K562 (cell line): ENCODE results near the gene SLC7A6. TPM values are rescaled to one million over a fixed set of nuclear protein-coding genes. Genes with fewer than 3 reads are reported as not detected.

ENCODE experiments used
- ATAC-seq: fragments of 200-7000 bp; cut with Tn5 transposase; 3 replicates; pipeline ENCODE4 v1.9.1; 2020; ENCODE audit warnings: moderate library complexity
- BruUV-seq: library from RNA; stranded (reverse); fragments of 400-500 nt; replicated peaks from 2 replicates; lab custom pipeline; 2021; lab: Mats Ljungman, UMichigan
- CTCF ChIA-PET: fragments of 300-600 bp; formaldehyde crosslinking; extraction: SDS; loops from one replicate; lab custom pipeline; 2021; ENCODE audit warnings: low intra/inter-chr PET ratio; lab: Yijun Ruan, JAX
- POLR2A ChIA-PET: fragments of 300-600, 350-650 bp; sonication (Branson Sonifier 250); formaldehyde crosslinking; extraction: SDS; loops from one replicate; lab custom pipeline; 2021; ENCODE audit warnings: antibody characterized with exemption, inconsistent platforms; lab: Yijun Ruan, JAX
- DNase-seq, 4 experiments: peaks; one replicate each; pipeline versions ENCODE4 v3.0.0 to v3.0.0-alpha.2; 2011 to 2018; ENCODE audit warnings: low spot score in 3 of 4, mixed read lengths in 3 of 4; ENCODE audit errors: extremely low read depth in 1 of 4
- FAIRE-seq: peaks from 2 replicates; lab custom pipeline; 2011; peaks lifted over from hg19 to GRCh38; lab: Jason Lieb, UNC
- H2AFZ ChIP-seq: 2 replicates; pipeline ENCODE4 v1.6.0; 2011; ENCODE audit warnings: low read depth, low read length, control low read depth, inconsistent platforms
- H3K27ac ChIP-seq: fragments of 200-600 bp; 3 replicates; pipeline ENCODE4 v1.8.0; 2011; ENCODE audit warnings: low read depth, mild to moderate bottlenecking, control low read depth, inconsistent platforms, low read length, moderate library complexity, mixed read lengths; ENCODE audit errors: extremely low read depth
- H3K27me3 ChIP-seq, 2 experiments: fragments of 300-600 bp in 1 of 2; 2 replicates in 1 of 2; 3 replicates in 1 of 2; pipeline versions ENCODE4 v1.6.0 to v1.8.0; 2011; ENCODE audit warnings: inconsistent platforms in 2 of 2, low read length in 2 of 2, mild to moderate bottlenecking in 1 of 2, mixed read lengths in 1 of 2, moderate library complexity in 1 of 2; ENCODE audit not compliant: control insufficient read depth in 2 of 2, insufficient read depth in 2 of 2
- H3K36me3 ChIP-seq: fragments of 300-600 bp; 3 replicates; pipeline ENCODE4 v1.8.0; 2011; ENCODE audit warnings: mild to moderate bottlenecking, low read length, inconsistent platforms; ENCODE audit not compliant: control insufficient read depth, insufficient read depth
- H3K4me1 ChIP-seq, 2 experiments: fragments of 200-600 bp in 1 of 2; replicated peaks in 1 of 2; 2 replicates in 1 of 2; 3 replicates in 1 of 2; pipeline versions ENCODE4 v1.5.1 to v1.8.0; 2011; ENCODE audit warnings: inconsistent platforms in 2 of 2, low read length in 2 of 2, mild to moderate bottlenecking in 1 of 2, mixed read lengths in 1 of 2, moderate library complexity in 1 of 2; ENCODE audit not compliant: control insufficient read depth in 2 of 2, insufficient read depth in 2 of 2
- H3K4me2 ChIP-seq: 2 replicates; pipeline ENCODE4 v1.6.1; 2011; ENCODE audit warnings: low read length, control low read depth, inconsistent platforms, mixed read lengths; ENCODE audit not compliant: insufficient read depth
- H3K4me3 ChIP-seq: fragments of 200-600 bp; sonication (generic), shearing (Covaris generic); 2 replicates; pipeline ENCODE4 v1.5.1; 2016; ENCODE audit warnings: control low read depth, inconsistent platforms
- H3K79me2 ChIP-seq: fragments of 200-600 bp; 3 replicates; pipeline ENCODE4 v1.8.0; 2011; ENCODE audit warnings: low read length, inconsistent platforms; ENCODE audit not compliant: control insufficient read depth, insufficient read depth
- H3K9ac ChIP-seq, 2 experiments: 2 replicates each; pipeline versions ENCODE4 v1.6.0 to v1.6.1; 2011; ENCODE audit warnings: low read depth in 2 of 2, low read length in 2 of 2, control low read depth in 1 of 2, inconsistent platforms in 1 of 2, mild to moderate bottlenecking in 1 of 2, mixed read lengths in 1 of 2; ENCODE audit not compliant: insufficient read depth in 1 of 2
- H3K9me1 ChIP-seq: one replicate; pipeline ENCODE4 v1.6.0; 2011; ENCODE audit warnings: inconsistent platforms, mild to moderate bottlenecking, low read length, moderate library complexity; ENCODE audit not compliant: control insufficient read depth, insufficient read depth
- H3K9me3 ChIP-seq: replicated peaks from 2 replicates; pipeline ENCODE4 v1.5.1; 2011; ENCODE audit warnings: low read depth, low read length, inconsistent platforms; ENCODE audit not compliant: control insufficient read depth, insufficient read depth
- H4K20me1 ChIP-seq: replicated peaks from 2 replicates; pipeline ENCODE4 v1.6.1; 2011; ENCODE audit warnings: low read length, inconsistent platforms, mixed read lengths; ENCODE audit not compliant: control insufficient read depth, insufficient read depth
- CCNT2 ChIP-seq: IDR thresholded peaks from 2 replicates; pipeline ENCODE4 v1.6.1; 2011; ENCODE audit warnings: borderline replicate concordance, low read depth, mild to moderate bottlenecking, moderate library complexity, mixed read lengths, low read length; ENCODE audit not compliant: insufficient read length; ENCODE audit errors: extremely low read depth
- CHD4 ChIP-seq: fragments of 200-600 bp; sonication (generic); IDR thresholded peaks from 3 replicates; pipeline ENCODE4 v1.6.1; 2012; ENCODE audit warnings: low read depth, mild to moderate bottlenecking, mixed read lengths, low read length, inconsistent platforms; ENCODE audit not compliant: insufficient read depth, insufficient replicate concordance, poor library complexity, severe bottlenecking
- DDX20 ChIP-seq: fragments of 450-650 bp; IDR thresholded peaks from 2 replicates; pipeline ENCODE4 v1.6.1; 2016; ENCODE audit warnings: missing genetic modification characterization, low read depth, mild to moderate bottlenecking, missing compliant biosample characterization, moderate library complexity
- FOXK1 ChIP-seq: sonication (generic); formaldehyde crosslinking; IDR thresholded peaks from 2 replicates; pipeline ENCODE4 v1.8.0; 2022; ENCODE audit warnings: missing genetic modification reagents, mild to moderate bottlenecking, borderline replicate concordance
- HDAC2 ChIP-seq: fragments of 450-650 bp; IDR thresholded peaks from 2 replicates; pipeline ENCODE4 v1.6.1; 2016; ENCODE audit warnings: mild to moderate bottlenecking
- KDM1A ChIP-seq, 2 experiments: fragments of 450-650 bp; IDR thresholded peaks; 2 replicates each; pipeline ENCODE4 v1.6.1; 2016; ENCODE audit warnings: mild to moderate bottlenecking in 2 of 2
- NFATC3 ChIP-seq: fragments of 450-650 bp; IDR thresholded peaks from 2 replicates; pipeline ENCODE4 v1.6.1; 2017; ENCODE audit warnings: mild to moderate bottlenecking
- PPARD ChIP-seq: fragments of 250-450 bp; sonication (Bioruptor Pico); IDR thresholded peaks from 2 replicates; pipeline ENCODE4 v1.8.0; 2022; ENCODE audit warnings: inconsistent platforms, mild to moderate bottlenecking, moderate library complexity
- RAD21 ChIP-seq, 2 experiments: fragments of 250-450 bp in 1 of 2; fragments of 450-650 bp in 1 of 2; sonication (Bioruptor Pico) in 1 of 2; formaldehyde crosslinking in 1 of 2; IDR thresholded peaks in 1 of 2; conservative IDR thresholded peaks in 1 of 2; 2 replicates each; pipeline versions ENCODE4 v1.4.0 to v1.8.0; 2020 to 2022; ENCODE audit warnings: mild to moderate bottlenecking in 2 of 2, moderate library complexity in 1 of 2
- RCOR1 ChIP-seq, 2 experiments: IDR thresholded peaks; 2 replicates each; pipeline ENCODE4 v1.6.1; 2012; ENCODE audit warnings: low read depth in 2 of 2, low read length in 2 of 2, borderline replicate concordance in 1 of 2, improper control_type of control experiment in 1 of 2
- SETDB1 ChIP-seq: IDR thresholded peaks from one replicate; pipeline ENCODE4 v1.6.1; 2012; ENCODE audit warnings: low read length, control low read depth, inconsistent platforms
- SRSF3 ChIP-seq: fragments of 200-400 bp; formaldehyde crosslinking; IDR thresholded peaks from 2 replicates; pipeline ENCODE4 v1.6.1; 2016; ENCODE audit warnings: mild to moderate bottlenecking, low read length, moderate library complexity; ENCODE audit not compliant: insufficient read depth
- ZNF146 ChIP-seq: IDR thresholded peaks from one replicate; pipeline ENCODE4 v1.6.1; 2018; ENCODE audit warnings: missing compliant biosample characterization; ENCODE audit not compliant: unreplicated experiment
- WGBS: fragments of 100-300 bp; shearing (Covaris generic); methylation state at CpG from one replicate; pipeline ENCODE4 v1.1.6; 2016; ENCODE audit warnings: low coverage, mixed read lengths; ENCODE audit not compliant: insufficient coverage; ENCODE audit errors: missing lambda C conversion rate; 5-methylcytosine and 5-hydroxymethylcytosine counted together
- in situ Hi-C: fragments of 300-500 bp; cut with MboI; formaldehyde crosslinking; loops from 4 replicates; pipeline ENCODE4 v1.15.0; 2018; ENCODE audit warnings: inconsistent platforms, mixed read lengths
- intact Hi-C: fragments of 100-400 bp; cut with micrococcal nuclease; formaldehyde crosslinking; loops from 2 replicates; pipeline ENCODE4 v1.14.2; 2022
- polyA plus RNA-seq, 8 experiments: library from polyadenylated mRNA; depleted of rRNA in 4 of 8; stranded (reverse) in 5 of 8; unstranded in 3 of 8; fragments of >200 nt; fragmentation: Nextera tagmentation in 2 of 8; fragmentation: Illumina TruSeq in 1 of 8; extraction: Ambion mirVana in 2 of 8; extraction: Trizol in 1 of 8; gene quantifications; 2 replicates each; pipeline versions ENCODE4 v1.2.1 to v1.2.3, GENCODE V29; 2011 to 2014; ENCODE audit warnings: inconsistent platforms in 1 of 8, missing spikeins in 1 of 8
- total RNA-seq, 7 experiments: library from RNA; depleted of rRNA in 6 of 7; stranded (reverse); fragments of >200 nt in 6 of 7; fragmentation: Illumina TruSeq in 2 of 7; extraction: Trizol in 2 of 7; gene quantifications; 2 replicates each; pipeline versions ENCODE4 v1.2.1 to v1.2.3, GENCODE V29; 2011 to 2021; ENCODE audit warnings: low replicate concordance in 1 of 7
- TF ChIP-seq, protein P1 (sequence below): fragments of 450-650 bp; formaldehyde crosslinking; IDR thresholded peaks from 2 replicates; pipeline ENCODE4 v1.4.0; 2022; ENCODE audit warnings: missing genetic modification characterization
- TF ChIP-seq, protein P2 (sequence below), 2 experiments: fragments of 450-650 bp in 1 of 2; sonication (generic) in 1 of 2; formaldehyde crosslinking in 1 of 2; IDR thresholded peaks in 1 of 2; conservative IDR thresholded peaks in 1 of 2; 2 replicates each; pipeline versions ENCODE4 v1.6.1 to v1.8.1; 2016 to 2023; ENCODE audit warnings: mild to moderate bottlenecking in 2 of 2, moderate library complexity in 2 of 2, inconsistent platforms in 1 of 2, missing genetic modification reagents in 1 of 2

Gene SLC7A6
- total and polyA plus RNA-seq, 9 of the 15 experiments (the other 6 are each of a cell fraction or from before 2014, with no cell fraction given): 12.6 to 60.1 (median 29.8) TPM

- no TSS peak for BruUV-seq
- ChIA-PET POLR2A (interaction anchor here (0.7 to 1.8 kb wide), 2 partner anchors 8 to 69 kb away, joined by 3 to 6 read pairs; partner anchors contain the start of gene SLC7A6), CTCF (no interaction called here)
- Histone ChIP-seq H2AFZ (no peak overlapping the region), H3K4me1 (no peaks in the 10 kb centered on the region), H4K20me1 (no peaks in the 10 kb centered on the region), H3K27ac (no peak overlapping the region), H3K4me2 (no peak overlapping the region), H3K4me3 (no peak overlapping the region), H3K36me3 (peaks cover 76% of the 10 kb centered on the region), H3K79me2 (0 out of 3 replicates have a peak, but pooled peaks cover 2% of the 10 kb centered on the region), H3K9me3 (no peaks in the 10 kb centered on the region), H3K27me3 (no peaks in the 10 kb centered on the region), H3K9ac (no peak overlapping the region), H3K9me1 (no peaks in the 10 kb centered on the region)
- WGBS: 87% methylated on average over 7 of the region's 7 CpGs
- ATAC-seq: no peak
- in situ Hi-C loops: no loop called here
- no peak for FAIRE-seq
- intact Hi-C loops: no loop called here
- DNase-seq: no peak
- TF ChIP-seq, protein P1, sequence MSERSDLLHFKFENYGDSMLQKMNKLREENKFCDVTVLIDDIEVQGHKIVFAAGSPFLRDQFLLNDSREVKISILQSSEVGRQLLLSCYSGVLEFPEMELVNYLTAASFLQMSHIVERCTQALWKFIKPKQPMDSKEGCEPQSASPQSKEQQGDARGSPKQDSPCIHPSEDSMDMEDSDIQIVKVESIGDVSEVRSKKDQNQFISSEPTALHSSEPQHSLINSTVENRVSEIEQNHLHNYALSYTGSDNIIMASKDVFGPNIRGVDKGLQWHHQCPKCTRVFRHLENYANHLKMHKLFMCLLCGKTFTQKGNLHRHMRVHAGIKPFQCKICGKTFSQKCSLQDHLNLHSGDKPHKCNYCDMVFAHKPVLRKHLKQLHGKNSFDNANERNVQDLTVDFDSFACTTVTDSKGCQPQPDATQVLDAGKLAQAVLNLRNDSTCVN: no peak
- TF ChIP-seq, protein P2, sequence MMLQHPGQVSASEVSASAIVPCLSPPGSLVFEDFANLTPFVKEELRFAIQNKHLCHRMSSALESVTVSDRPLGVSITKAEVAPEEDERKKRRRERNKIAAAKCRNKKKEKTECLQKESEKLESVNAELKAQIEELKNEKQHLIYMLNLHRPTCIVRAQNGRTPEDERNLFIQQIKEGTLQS (IDR thresholded peaks at IDR 0.05): no peak
- TF ChIP-seq, protein P2 (CRISPR knock-in tag; conservative IDR thresholded peaks at IDR 0.05): no peak
- TF ChIP-seq HDAC2 (no peak), KDM1A (IDR thresholded peaks at IDR 0.05) (no peak), PPARD (CRISPR knock-in tag) (no peak), RCOR1 (IDR thresholded peaks at IDR 0.05; ENCODE audit: borderline replicate concordance in 1 of 2, low read depth in 2 of 2, low read length in 2 of 2) (no peak), FOXK1 (CRISPR knock-in tag) (no peak), RAD21 (CRISPR knock-in tag; conservative IDR thresholded peaks at IDR 0.05 in 1 of 2, IDR thresholded peaks at IDR 0.05 in 1 of 2) (no peak), CCNT2 (no peak), ZNF146 (CRISPR knock-in tag) (no peak), SRSF3 (no peak), NFATC3 (no peak), DDX20 (no peak), CHD4 (no peak), SETDB1 (no peak)
- TF ChIP-seq, all 486 proteins: peak for 0
These were observed 68.2 kb downstream of the SLC7A6 start for GRCh38 chr16:68332411-68333121.
